CD4-positive, alpha-beta T cell treated with Interleukin-21 for 1 hour (primary cell): ENCODE data around the gene SGCD.

Source experiments
- DNase-seq: peaks from one replicate; pipeline ENCODE4 v3.0.0-alpha.2; 2020

The SGCD gene

GRCh38 chr5:156522651-156523529 is 195.9 kb downstream of the SGCD start:
- DNase-seq: no peak

DNA sequence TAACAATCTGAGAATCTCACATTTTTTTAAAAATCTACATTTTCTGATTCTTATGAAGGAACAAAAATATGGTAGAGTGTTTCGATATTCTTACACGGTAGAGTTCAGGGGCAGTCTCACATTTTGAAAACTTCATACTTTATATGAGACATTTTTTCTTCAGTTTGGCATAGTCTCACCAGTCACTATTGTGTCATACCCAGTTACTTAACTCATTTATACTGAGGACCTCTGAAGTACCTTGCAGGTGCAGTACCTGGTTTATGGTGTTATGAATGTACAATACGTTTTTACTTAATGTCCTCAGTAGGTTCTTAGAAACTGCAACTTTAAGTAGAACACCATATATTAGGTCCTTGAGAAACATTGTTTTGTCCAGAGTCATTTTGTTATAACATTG is 196.6 kb downstream of the SGCD start:
- DNase-seq: no peak

GRCh38 chr5:156526081-156526925 is 199.3 kb downstream of the SGCD start:
- no peak for DNase-seq

- DNase-seq: no peak
These were observed 200.6 kb downstream of the SGCD start for GRCh38 chr5:156527611-156528010.

GRCh38 chr5:156528673-156529072 is 201.7 kb downstream of the SGCD start:
- DNase-seq: no peak

DNA sequence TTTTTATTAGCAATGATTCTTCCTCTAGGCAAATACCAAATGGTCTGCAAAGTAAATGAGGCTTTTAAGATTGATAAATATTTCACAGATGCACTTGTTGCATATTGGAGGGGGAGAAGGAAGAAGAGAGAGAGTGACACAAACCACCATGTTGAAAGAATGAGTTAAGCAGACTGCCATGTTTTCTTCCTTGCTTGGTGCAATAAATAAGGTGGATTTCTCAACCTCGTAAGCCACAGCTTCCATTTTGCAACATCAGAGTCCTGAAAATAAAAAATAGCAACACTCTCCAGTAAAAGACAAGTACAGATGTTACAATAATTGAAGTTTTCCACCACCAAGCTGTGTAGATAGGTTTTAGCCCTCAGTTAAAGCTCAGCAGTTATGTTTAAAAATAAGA is 202.9 kb downstream of the SGCD start:
- DNase-seq: no peak

DNA sequence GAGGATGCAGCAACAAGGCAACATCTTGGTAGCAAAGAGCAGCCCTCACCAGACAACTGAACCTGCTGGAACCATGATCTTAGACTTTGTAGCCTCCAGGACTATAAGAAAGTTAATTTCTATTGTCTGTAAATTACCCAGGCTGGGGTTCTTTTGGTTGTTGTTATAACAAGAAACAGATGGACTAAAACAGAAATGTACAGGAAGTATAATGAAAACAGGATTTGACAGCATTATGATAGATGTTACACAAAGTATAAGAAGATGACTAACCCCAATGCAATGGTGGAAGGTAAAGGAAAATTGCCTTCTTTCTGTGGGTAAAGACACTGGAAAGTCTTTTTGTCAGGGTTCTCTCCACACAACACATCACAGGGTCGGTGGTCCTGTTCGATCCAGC is 204.2 kb downstream of the SGCD start:
- DNase-seq: no peak

- no peak for DNase-seq
These were observed 206.0 kb downstream of the SGCD start for GRCh38 chr5:156532921-156533320.

DNA sequence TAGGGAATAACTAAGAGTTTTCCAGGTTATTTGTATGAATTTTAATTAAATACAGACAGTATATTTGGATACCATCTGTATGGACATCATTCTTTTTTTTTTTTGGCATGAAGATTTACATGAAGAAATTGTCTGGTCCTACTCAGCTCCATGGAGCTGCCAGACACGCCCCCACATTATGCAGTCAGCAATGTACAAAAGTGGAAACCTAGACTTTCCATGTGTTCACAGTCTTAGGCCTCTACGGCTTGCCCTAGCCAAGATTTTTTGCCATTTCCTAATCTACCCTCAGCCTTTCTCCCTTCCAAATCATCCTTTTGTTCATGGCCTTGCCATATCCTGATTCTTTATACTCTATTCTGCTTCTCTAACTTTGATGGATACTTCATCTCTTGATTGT is 207.1 kb downstream of the SGCD start:
- DNase-seq: no peak

- DNase-seq: no peak
These were observed 208.0 kb downstream of the SGCD start for GRCh38 chr5:156534906-156535485.

DNA sequence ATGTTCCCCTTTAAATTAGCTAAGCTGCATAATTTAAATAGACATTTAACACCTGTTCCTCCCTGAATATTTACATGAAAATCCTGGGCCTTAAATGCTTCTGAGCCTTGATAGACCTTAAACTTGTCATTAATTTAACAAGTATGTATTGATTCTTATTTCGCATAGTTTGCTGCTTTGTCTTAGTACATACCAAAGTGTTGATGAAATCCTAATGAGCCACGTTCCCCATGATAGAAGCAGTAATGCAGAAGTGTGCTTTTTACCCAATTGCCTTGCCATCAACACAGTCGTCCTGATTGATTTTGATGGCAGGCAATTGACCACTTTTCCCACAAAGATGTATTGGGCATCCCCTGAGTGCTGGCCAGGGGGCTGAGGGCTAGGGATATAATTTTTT is 213.5 kb downstream of the SGCD start:
- DNase-seq: no peak

GRCh38 chr5:156541582-156541981 is 214.6 kb downstream of the SGCD start:
- DNase-seq: no peak

DNA sequence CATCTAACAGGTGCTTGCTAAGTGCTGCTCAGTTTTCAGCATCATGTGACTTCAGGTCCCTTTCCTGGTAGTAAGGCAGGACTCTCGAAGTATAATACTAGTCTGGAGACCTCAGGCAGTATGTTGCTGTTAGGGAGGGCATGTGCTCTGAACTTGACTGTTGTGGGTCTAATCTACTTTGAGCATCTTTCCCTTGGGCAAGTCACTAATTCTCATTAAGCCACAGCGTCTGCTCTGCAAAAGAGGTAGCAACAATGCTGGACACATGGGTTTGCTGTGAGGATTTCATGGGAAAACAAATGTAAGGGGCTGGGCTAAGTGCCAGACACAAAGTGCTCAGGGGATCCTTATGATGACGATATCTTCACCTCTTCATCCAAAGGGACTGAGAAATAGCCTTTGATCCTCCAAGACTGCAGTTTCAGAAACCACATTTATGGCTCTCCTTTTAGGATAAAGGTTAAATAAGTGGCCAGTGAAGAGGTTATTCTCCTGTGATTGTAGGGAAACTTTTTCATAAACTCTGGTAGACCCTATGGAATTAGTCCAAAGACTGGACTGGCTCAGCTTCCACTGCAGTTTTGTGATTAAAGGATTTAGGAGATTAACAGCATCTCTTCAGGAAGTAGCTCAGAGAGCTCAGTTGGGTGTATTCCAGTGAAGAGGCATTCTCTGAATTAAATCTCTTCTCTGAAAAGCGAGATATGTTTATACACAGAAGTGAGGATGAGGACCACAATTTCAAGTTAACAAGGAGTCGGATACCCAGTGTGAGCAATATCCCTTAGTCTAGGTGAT is 216.6 kb downstream of the SGCD start:
- no peak for DNase-seq

- no peak for DNase-seq
These were observed 225.9 kb downstream of the SGCD start for GRCh38 chr5:156552855-156553358.

- no peak for DNase-seq
These were observed 229.9 kb downstream of the SGCD start for GRCh38 chr5:156556666-156557406.

DNA sequence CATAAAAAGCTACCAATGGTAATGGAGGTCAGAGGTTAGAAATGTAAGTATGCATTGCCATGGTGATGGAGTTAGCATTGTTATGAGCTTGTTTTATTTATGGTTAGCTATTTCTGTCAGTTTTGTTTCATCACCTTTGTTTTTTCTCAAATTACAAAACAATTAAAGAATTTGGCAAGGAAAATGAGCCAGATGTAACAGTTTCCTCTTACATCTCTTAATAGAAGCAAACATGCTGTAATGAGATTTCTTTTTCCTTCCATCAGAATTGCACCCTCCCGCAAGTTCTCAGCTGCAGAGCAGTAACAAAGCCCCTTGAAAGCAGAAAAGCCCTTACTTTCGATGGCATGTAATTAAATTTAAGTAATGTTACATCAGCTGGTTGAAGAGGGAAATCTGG is 233.0 kb downstream of the SGCD start:
- no peak for DNase-seq

DNA sequence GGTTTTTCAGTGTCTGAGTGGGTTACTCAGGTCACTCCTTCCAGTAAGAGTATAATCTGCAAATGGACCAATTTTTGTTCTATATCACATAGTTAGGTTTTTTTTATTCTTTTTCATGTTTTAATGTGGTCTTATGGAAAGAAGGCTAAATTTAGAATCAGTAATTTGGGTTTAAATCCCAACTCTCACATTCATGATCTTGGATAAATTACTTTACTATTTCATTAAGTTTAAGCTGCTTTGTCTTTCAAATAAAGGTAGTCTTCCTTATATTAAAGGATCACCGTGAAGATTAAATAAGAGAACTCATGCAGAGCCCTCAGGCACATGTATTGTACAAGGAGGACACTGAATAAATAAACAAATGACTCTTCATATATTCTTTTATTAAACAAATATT is 234.7 kb downstream of the SGCD start:
- DNase-seq: no peak

DNA sequence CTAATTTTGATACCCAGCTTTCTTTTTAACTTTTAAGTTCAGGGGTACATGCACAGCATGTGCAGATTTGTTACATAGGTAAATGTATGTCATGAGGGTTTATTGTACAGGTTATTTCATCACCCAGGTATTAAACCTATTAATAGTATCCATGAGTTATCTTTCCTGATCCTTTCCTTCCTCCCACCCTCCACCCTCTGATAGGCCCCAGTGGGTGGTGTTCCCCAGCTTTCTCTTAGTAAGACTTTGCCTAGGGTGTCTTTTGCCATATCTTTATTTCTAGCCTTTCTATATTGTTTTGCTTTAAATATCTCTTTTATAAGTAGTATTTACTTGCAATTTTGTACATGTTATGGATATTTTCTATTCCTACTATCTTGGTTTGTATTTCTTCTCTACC is 243.7 kb downstream of the SGCD start:
- DNase-seq: no peak

DNA sequence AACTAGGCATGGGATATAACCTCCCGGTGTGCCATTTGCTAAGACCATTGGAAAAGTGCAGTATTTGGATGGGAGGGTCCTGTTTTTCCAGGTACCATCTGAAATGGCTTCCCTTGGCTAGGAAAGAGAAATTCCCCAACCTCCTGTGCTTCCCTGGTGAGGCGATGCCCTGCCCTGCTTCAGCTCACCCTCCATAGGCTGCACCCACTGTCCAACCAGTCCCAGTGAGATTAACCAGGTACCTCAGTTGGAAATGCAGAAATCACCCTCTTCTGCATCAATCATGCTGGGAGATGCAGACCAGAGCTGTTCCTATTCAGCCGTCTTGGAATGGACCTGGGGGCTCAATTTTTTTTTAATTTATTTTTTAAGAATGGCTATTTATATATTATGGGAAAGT is 254.8 kb downstream of the SGCD start:
- DNase-seq: no peak

- no peak for DNase-seq
These were observed 255.2 kb downstream of the SGCD start for GRCh38 chr5:156582193-156582598.

- DNase-seq: no peak
These were observed 257.9 kb downstream of the SGCD start for GRCh38 chr5:156584871-156585270.

- DNase-seq: no peak
These were observed 259.0 kb downstream of the SGCD start for GRCh38 chr5:156585999-156586398.
